ENCODE data around the gene KLC1. TPM values are rescaled to one million over a fixed set of nuclear protein-coding genes. Genes with fewer than 3 reads are reported as not detected.

The KLC1 gene
- total and polyA plus RNA-seq, 4 donors, result 22.9 to 131 (median 46.0) TPM

GRCh38 chr14:103698380-103699260 is 69.6 kb downstream of the KLC1 start (continued):
- no peak for TF ChIP-seq FOXA2 (IDR thresholded peaks at IDR 0.05)
- TF ChIP-seq FOXA1 (IDR thresholded peaks at IDR 0.05), result no peak
- no peak for TF ChIP-seq TAF1 (conservative IDR thresholded peaks at IDR 0.05)
- no peak for TF ChIP-seq REST (IDR thresholded peaks at IDR 0.05)
- TF ChIP-seq YY1 (IDR thresholded peaks at IDR 0.05), result no peak

GRCh38 chr14:103699261-103699661 is 70.2 kb downstream of the KLC1 start:
- H3K9me3 ChIP-seq (ENCODE audit: control insufficient read depth in 4 of 4, low read length in 3 of 4), result no peaks in the 10 kb centered on the region
- peaks cover 5 to 18% (median 6%) of the 10 kb centered on the region in 4 donors for H3K36me3 ChIP-seq (ENCODE audit: control insufficient read depth in 4 of 4, insufficient read depth in 3 of 4, low read depth in 1 of 4, low read length in 3 of 4)
- no peaks in the 10 kb centered on the region for H3K27me3 ChIP-seq (ENCODE audit: control insufficient read depth in 4 of 4, insufficient read depth in 4 of 4, low read length in 3 of 4)
- H3K4me3 ChIP-seq (ENCODE audit: low read depth in 1 of 3, low read length in 3 of 3), result no peak overlapping the region
- peaks cover 3 to 30% (median 13%) of the 10 kb centered on the region in 4 donors for H3K4me1 ChIP-seq (ENCODE audit: control insufficient read depth in 4 of 4, insufficient read depth in 4 of 4, low read length in 3 of 4)
- no peak overlapping the region for H3K9ac ChIP-seq (ENCODE audit: low read depth in 1 of 2, low read length in 2 of 2)
- no peak for TF ChIP-seq REST (IDR thresholded peaks at IDR 0.05)
- TF ChIP-seq MAX (IDR thresholded peaks at IDR 0.05), result no peak
- no peak for TF ChIP-seq FOXA2 (IDR thresholded peaks at IDR 0.05)
- no peak for TF ChIP-seq TAF1 (conservative IDR thresholded peaks at IDR 0.05)
- TF ChIP-seq, protein P1, sequence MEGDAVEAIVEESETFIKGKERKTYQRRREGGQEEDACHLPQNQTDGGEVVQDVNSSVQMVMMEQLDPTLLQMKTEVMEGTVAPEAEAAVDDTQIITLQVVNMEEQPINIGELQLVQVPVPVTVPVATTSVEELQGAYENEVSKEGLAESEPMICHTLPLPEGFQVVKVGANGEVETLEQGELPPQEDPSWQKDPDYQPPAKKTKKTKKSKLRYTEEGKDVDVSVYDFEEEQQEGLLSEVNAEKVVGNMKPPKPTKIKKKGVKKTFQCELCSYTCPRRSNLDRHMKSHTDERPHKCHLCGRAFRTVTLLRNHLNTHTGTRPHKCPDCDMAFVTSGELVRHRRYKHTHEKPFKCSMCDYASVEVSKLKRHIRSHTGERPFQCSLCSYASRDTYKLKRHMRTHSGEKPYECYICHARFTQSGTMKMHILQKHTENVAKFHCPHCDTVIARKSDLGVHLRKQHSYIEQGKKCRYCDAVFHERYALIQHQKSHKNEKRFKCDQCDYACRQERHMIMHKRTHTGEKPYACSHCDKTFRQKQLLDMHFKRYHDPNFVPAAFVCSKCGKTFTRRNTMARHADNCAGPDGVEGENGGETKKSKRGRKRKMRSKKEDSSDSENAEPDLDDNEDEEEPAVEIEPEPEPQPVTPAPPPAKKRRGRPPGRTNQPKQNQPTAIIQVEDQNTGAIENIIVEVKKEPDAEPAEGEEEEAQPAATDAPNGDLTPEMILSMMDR (IDR thresholded peaks at IDR 0.05; ENCODE audit: low read depth, low read length, missing input control), result no peak
- TF ChIP-seq YY1 (IDR thresholded peaks at IDR 0.05), result no peak
- TF ChIP-seq RXRA (IDR thresholded peaks at IDR 0.05), result no peak
- TF ChIP-seq EGR1 (IDR thresholded peaks at IDR 0.05; ENCODE audit: low read depth in 2 of 2), result no peak
- TF ChIP-seq FOXA1 (IDR thresholded peaks at IDR 0.05), result no peak
- no peak for TF ChIP-seq JUND (IDR thresholded peaks at IDR 0.05)
- no peak for TF ChIP-seq HNF4G (IDR thresholded peaks at IDR 0.05)
- TF ChIP-seq NR2F2 (IDR thresholded peaks at IDR 0.05), result no peak
- TF ChIP-seq SP1 (IDR thresholded peaks at IDR 0.05), result no peak
- TF ChIP-seq RAD21 (IDR thresholded peaks at IDR 0.05), result no peak
- no peak overlapping the region for H3K27ac ChIP-seq (ENCODE audit: low read depth in 1 of 2, low read length in 2 of 2)
- WGBS, result 94% methylated on average over 17 of the region's 17 CpGs
- no peak for DNase-seq (ENCODE audit: low spot score)

All from liver (tissue), 9 donors.